HG02973 (cell line): Measurements from ENCODE around the gene NR5A2.

Experiments used
- ATAC-seq: cut with Tn5 transposase; IDR thresholded peaks from one replicate; pipeline ENCODE4 v1.9.1; 2021; ENCODE audit warnings: moderate library complexity; ENCODE audit not compliant: unreplicated experiment

Gene NR5A2

GRCh38 chr1:200027264-200027823, at the start of gene NR5A2:
NR5A2 (plus strand) TSS chr1:200027710; CDS start chr1:200027848, 138 bp downstream.
- no peak for ATAC-seq

GRCh38 chr1:199978408-199978940, 49.0 kb upstream of the NR5A2 start:
- ATAC-seq, result no peak

- ATAC-seq, result no peak
Measured at GRCh38 chr1:199979071-199979470, 48.4 kb upstream of the NR5A2 start.

GRCh38 chr1:199981584-199981983, 45.9 kb upstream of the NR5A2 start:
- ATAC-seq, result no peak

GRCh38 chr1:199982606-199983005, 44.9 kb upstream of the NR5A2 start:
- no peak for ATAC-seq

GRCh38 chr1:199983531-199983930, 44.0 kb upstream of the NR5A2 start:
- ATAC-seq, result no peak

- no peak for ATAC-seq
Measured at GRCh38 chr1:199995096-199995685, 32.3 kb upstream of the NR5A2 start.

GRCh38 chr1:200005165-200005564, 22.3 kb upstream of the NR5A2 start:
- ATAC-seq, result no peak

- no peak for ATAC-seq
Measured at GRCh38 chr1:200006711-200007110, 20.8 kb upstream of the NR5A2 start.

GRCh38 chr1:200015811-200016210, 11.7 kb upstream of the NR5A2 start:
- no peak for ATAC-seq

GRCh38 chr1:200021577-200022238, 5.8 kb upstream of the NR5A2 start:
- ATAC-seq, result no peak

- no peak for ATAC-seq
Measured at GRCh38 chr1:200022239-200022804, 5.2 kb upstream of the NR5A2 start.

GRCh38 chr1:200028586-200029034, 1.1 kb downstream of the NR5A2 start:
- no peak for ATAC-seq

- ATAC-seq, result no peak
Measured at GRCh38 chr1:200029035-200029821, 1.7 kb downstream of the NR5A2 start.

GRCh38 chr1:200029822-200030152, 2.3 kb downstream of the NR5A2 start:
- no peak for ATAC-seq

- ATAC-seq, result no peak
Measured at GRCh38 chr1:200030791-200031190, 3.3 kb downstream of the NR5A2 start.

GRCh38 chr1:200033511-200034261, 6.2 kb downstream of the NR5A2 start:
- ATAC-seq, result no peak

- ATAC-seq, result no peak
Measured at GRCh38 chr1:200034262-200034557, 6.7 kb downstream of the NR5A2 start.

GRCh38 chr1:200034761-200035396, 7.4 kb downstream of the NR5A2 start:
- ATAC-seq, result no peak

GRCh38 chr1:200035397-200035955, 8.0 kb downstream of the NR5A2 start:
- ATAC-seq, result no peak
